CD4-positive, CD25-positive, alpha-beta regulatory T cell (primary cell): ENCODE results near the gene NSMCE1. TPM values are rescaled to one million over a fixed set of nuclear protein-coding genes. Genes with fewer than 3 reads are reported as not detected.

Experiments used
- ATAC-seq, 2 donors: fragments of 150-1000 bp; cut with Tn5 transposase; one replicate each; pipeline ENCODE4 v1.10.0; 2021; ENCODE audit warnings: low read depth in 2 of 2, moderate number of reproducible peaks in 2 of 2, moderate library complexity in 1 of 2
- DNase-seq, 3 donors: peaks; one replicate each; pipeline versions ENCODE4 v3.0.0 to v3.0.0-alpha.2; 2012 to 2022; ENCODE audit warnings: mixed read lengths in 1 of 3
- H3K27ac ChIP-seq: one replicate; pipeline ENCODE4 v1.7.0; 2013; ENCODE audit warnings: mild to moderate bottlenecking, low read length; ENCODE audit not compliant: insufficient read depth, poor library complexity, severe bottlenecking
- H3K27me3 ChIP-seq: one replicate; pipeline ENCODE4 v1.7.0; 2013; ENCODE audit warnings: low read length; ENCODE audit not compliant: control insufficient read depth, insufficient read depth
- H3K36me3 ChIP-seq: one replicate; pipeline ENCODE4 v1.7.0; 2013; ENCODE audit warnings: mild to moderate bottlenecking, low read length, moderate library complexity; ENCODE audit not compliant: control insufficient read depth, insufficient read depth
- H3K4me1 ChIP-seq: 2 replicates; pipeline ENCODE4 v1.7.0; 2013; ENCODE audit warnings: mild to moderate bottlenecking, low read length; ENCODE audit not compliant: insufficient read depth, control insufficient read depth, poor library complexity, severe bottlenecking
- H3K4me3 ChIP-seq: one replicate; pipeline ENCODE4 v1.7.0; 2013; ENCODE audit warnings: low read depth, mild to moderate bottlenecking, low read length, moderate library complexity
- H3K9me3 ChIP-seq, 2 experiments: 1 replicate in 1 of 2; 2 replicates in 1 of 2; pipeline ENCODE4 v1.7.0; 2013; ENCODE audit warnings: low read length in 2 of 2, mild to moderate bottlenecking in 1 of 2, moderate library complexity in 1 of 2; ENCODE audit not compliant: control insufficient read depth in 2 of 2
- H3K27ac Mint-ChIP-seq, 3 donors: one replicate each; pipeline ENCODE4 v1.8.0; 2020 to 2022; ENCODE audit warnings: mild to moderate bottlenecking in 3 of 3, mixed read lengths in 3 of 3, moderate library complexity in 2 of 3
- H3K27me3 Mint-ChIP-seq: one replicate; pipeline ENCODE4 v1.8.0; 2022; ENCODE audit warnings: mild to moderate bottlenecking, mixed read lengths
- H3K36me3 Mint-ChIP-seq: one replicate; pipeline ENCODE4 v1.8.0; 2020; ENCODE audit warnings: mixed read lengths
- H3K4me1 Mint-ChIP-seq, 4 donors: one replicate each; pipeline ENCODE4 v1.8.0; 2020 to 2022; ENCODE audit warnings: mixed read lengths in 4 of 4, mild to moderate bottlenecking in 1 of 4
- H3K4me3 Mint-ChIP-seq, 4 donors: one replicate each; pipeline ENCODE4 v1.8.0; 2020 to 2022; ENCODE audit warnings: mild to moderate bottlenecking in 4 of 4, mixed read lengths in 4 of 4, moderate library complexity in 3 of 4
- H3K9me3 Mint-ChIP-seq, 7 donors: one replicate each; pipeline ENCODE4 v1.8.0; 2020 to 2022; ENCODE audit warnings: mixed read lengths in 7 of 7, mild to moderate bottlenecking in 3 of 7, moderate library complexity in 2 of 7
- polyA plus RNA-seq, 4 donors: library from polyadenylated mRNA; unstranded; fragments of 300-500 nt; fragmentation: Illumina TruSeq; gene quantifications; one replicate each; pipeline ENCODE4 v1.2.3, GENCODE V29; 2021
- total RNA-seq: library from RNA; stranded (reverse); gene quantifications from one replicate; pipeline ENCODE4 v1.2.3, GENCODE V29; 2022

NSMCE1 gene
- total and polyA plus RNA-seq, 5 donors from 2014 or later, result 40.0 to 156 (median 131) TPM

GRCh38 chr16:27198451-27199234 is 69.9 kb downstream of the NSMCE1 start:
- H3K27ac ChIP-seq, result peak overlapping the region; percentile 70
- DNase-seq, result no peak
- H3K4me3 ChIP-seq, result peak overlapping the region; percentile 57
- Mint-ChIP-seq H3K4me3 (peak overlapping the region in 3 of 4 donors; percentile 17 to 87 (median 68)), H3K27ac (peak overlapping the region; percentile 93 to 95 (median 94)), H3K27me3 (no peaks in the 10 kb centered on the region), H3K4me1 (peaks cover 31 to 98% (median 65%) of the 10 kb centered on the region in 4 donors), H3K36me3 (no peaks in the 10 kb centered on the region), H3K9me3 (no peaks in the 10 kb centered on the region)
- H3K36me3 ChIP-seq, result no peaks in the 10 kb centered on the region
- H3K27me3 ChIP-seq, result no peaks in the 10 kb centered on the region
- ATAC-seq, result no peak
- peaks cover 70% of the 10 kb centered on the region for H3K4me1 ChIP-seq
- H3K9me3 ChIP-seq, result no peaks in the 10 kb centered on the region

GRCh38 chr16:27197004-27197403 is 71.6 kb downstream of the NSMCE1 start:
- Mint-ChIP-seq H3K4me1 (peaks cover 31 to 82% (median 56%) of the 10 kb centered on the region in 4 donors), H3K4me3 (peak overlapping the region in 3 of 4 donors; percentile 29 to 74 (median 46)), H3K9me3 (no peaks in the 10 kb centered on the region), H3K36me3 (no peaks in the 10 kb centered on the region), H3K27ac (peak overlapping the region; percentile 94 to 99 (median 95)), H3K27me3 (no peaks in the 10 kb centered on the region)
- Histone ChIP-seq H3K9me3 (no peaks in the 10 kb centered on the region), H3K4me1 (peaks cover 60% of the 10 kb centered on the region), H3K36me3 (no peaks in the 10 kb centered on the region), H3K27me3 (no peaks in the 10 kb centered on the region), H3K4me3 (no peak overlapping the region), H3K27ac (peak overlapping the region; percentile 70)
- DNase-seq (no peak), ATAC-seq (no peak)

GRCh38 chr16:27195941-27196595 is 72.5 kb downstream of the NSMCE1 start:
- Mint-ChIP-seq H3K27ac (peak overlapping the region; percentile 95 to 99 (median 98)), H3K9me3 (no peaks in the 10 kb centered on the region), H3K36me3 (no peaks in the 10 kb centered on the region), H3K4me3 (peak overlapping the region; percentile 10 to 82 (median 74)), H3K27me3 (no peaks in the 10 kb centered on the region), H3K4me1 (peaks cover 31 to 78% (median 54%) of the 10 kb centered on the region in 4 donors)
- Histone ChIP-seq H3K27ac (peak overlapping the region; percentile 72), H3K36me3 (no peaks in the 10 kb centered on the region), H3K9me3 (no peaks in the 10 kb centered on the region), H3K4me3 (peak overlapping the region; percentile 50), H3K4me1 (peaks cover 53% of the 10 kb centered on the region), H3K27me3 (no peaks in the 10 kb centered on the region)
- ATAC-seq (peak; percentile 94 to 95), DNase-seq (peak; percentile 47 to 91 (median 88))

GRCh38 chr16:27195076-27195741 is 73.4 kb downstream of the NSMCE1 start:
- no peaks in the 10 kb centered on the region for H3K9me3 Mint-ChIP-seq
- H3K4me3 Mint-ChIP-seq, result peak overlapping the region; percentile 23 to 82 (median 74)
- Histone ChIP-seq H3K4me1 (peaks cover 47% of the 10 kb centered on the region), H3K9me3 (no peaks in the 10 kb centered on the region), H3K36me3 (no peaks in the 10 kb centered on the region), H3K27ac (peak overlapping the region; percentile 72), H3K4me3 (peak overlapping the region; percentile 50), H3K27me3 (no peaks in the 10 kb centered on the region)
- no peaks in the 10 kb centered on the region for H3K27me3 Mint-ChIP-seq
- no peaks in the 10 kb centered on the region for H3K36me3 Mint-ChIP-seq
- H3K4me1 Mint-ChIP-seq, result peaks cover 28 to 69% (median 46%) of the 10 kb centered on the region in 4 donors
- H3K27ac Mint-ChIP-seq, result peak overlapping the region; percentile 93 to 99 (median 95)
- no peak for DNase-seq
- no peak for ATAC-seq

GRCh38 chr16:27193300-27193990 is 75.1 kb downstream of the NSMCE1 start:
- Histone ChIP-seq H3K27me3 (no peaks in the 10 kb centered on the region), H3K27ac (no peak overlapping the region), H3K4me3 (no peak overlapping the region), H3K4me1 (peaks cover 29% of the 10 kb centered on the region), H3K9me3 (no peaks in the 10 kb centered on the region), H3K36me3 (no peaks in the 10 kb centered on the region)
- Mint-ChIP-seq H3K4me1 (peaks cover 12 to 56% (median 29%) of the 10 kb centered on the region in 4 donors), H3K36me3 (no peaks in the 10 kb centered on the region), H3K9me3 (no peaks in the 10 kb centered on the region), H3K4me3 (peak overlapping the region in 1 of 4 donors; percentile 83), H3K27ac (peak overlapping the region in 2 of 3 donors; percentile 38 to 99), H3K27me3 (peaks cover 4% of the 10 kb centered on the region)
- no peak for DNase-seq
- ATAC-seq, result no peak

GRCh38 chr16:27191352-27191924 is 77.1 kb downstream of the NSMCE1 start:
- ATAC-seq, result no peak
- Mint-ChIP-seq H3K36me3 (no peaks in the 10 kb centered on the region), H3K27me3 (peaks cover 8% of the 10 kb centered on the region), H3K4me3 (no peak overlapping the region), H3K4me1 (peaks cover 7 to 36% (median 16%) of the 10 kb centered on the region in 4 donors), H3K27ac (peak overlapping the region in 2 of 3 donors; percentile 20 to 42), H3K9me3 (peaks cover 0 to 1% (median 0%) of the 10 kb centered on the region in 7 donors)
- no peaks in the 10 kb centered on the region for H3K9me3 ChIP-seq
- H3K4me3 ChIP-seq, result no peak overlapping the region
- no peaks in the 10 kb centered on the region for H3K36me3 ChIP-seq
- H3K27ac ChIP-seq, result no peak overlapping the region
- no peaks in the 10 kb centered on the region for H3K27me3 ChIP-seq
- peaks cover 18% of the 10 kb centered on the region for H3K4me1 ChIP-seq
- no peak for DNase-seq
